ENCODE data around the gene WHAMM.

WHAMM gene

DNA sequence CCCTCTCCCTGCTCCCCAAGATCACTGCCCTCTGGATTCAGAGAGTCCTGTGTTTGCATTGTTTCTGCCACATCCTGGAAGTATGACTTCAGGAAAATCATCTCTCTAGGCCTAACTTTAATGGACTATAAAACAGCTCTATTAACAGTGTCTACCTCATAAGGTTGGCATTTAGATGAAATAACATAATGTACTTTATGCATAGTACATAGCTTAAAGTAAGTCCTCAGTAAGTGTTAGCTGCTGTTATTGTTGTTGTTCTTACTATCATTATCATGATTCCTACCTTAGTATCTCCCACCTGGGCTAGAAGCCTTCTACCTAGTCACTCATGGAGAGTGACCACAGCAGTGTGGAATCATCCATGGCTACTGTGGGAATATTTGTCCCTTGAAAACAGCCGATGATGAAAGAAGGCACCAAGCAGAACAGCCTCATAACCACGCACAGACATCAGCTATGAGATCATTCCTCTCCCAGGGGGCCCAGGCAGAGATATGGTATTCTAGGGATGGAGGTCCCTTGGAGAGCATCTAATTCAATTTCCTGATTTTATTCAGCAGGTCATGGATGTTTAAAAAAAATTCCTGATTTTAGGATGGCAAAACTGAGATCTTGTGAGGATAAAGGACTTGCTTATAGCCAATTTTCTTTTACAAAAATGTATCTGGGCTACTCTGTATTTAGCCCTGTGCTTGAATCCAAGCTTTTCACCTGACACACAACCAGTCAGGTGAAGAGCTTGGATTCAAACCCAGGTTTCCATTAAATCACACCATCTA lies 5.4 kb upstream of the WHAMM start:
- TF ChIP-seq, protein P1, sequence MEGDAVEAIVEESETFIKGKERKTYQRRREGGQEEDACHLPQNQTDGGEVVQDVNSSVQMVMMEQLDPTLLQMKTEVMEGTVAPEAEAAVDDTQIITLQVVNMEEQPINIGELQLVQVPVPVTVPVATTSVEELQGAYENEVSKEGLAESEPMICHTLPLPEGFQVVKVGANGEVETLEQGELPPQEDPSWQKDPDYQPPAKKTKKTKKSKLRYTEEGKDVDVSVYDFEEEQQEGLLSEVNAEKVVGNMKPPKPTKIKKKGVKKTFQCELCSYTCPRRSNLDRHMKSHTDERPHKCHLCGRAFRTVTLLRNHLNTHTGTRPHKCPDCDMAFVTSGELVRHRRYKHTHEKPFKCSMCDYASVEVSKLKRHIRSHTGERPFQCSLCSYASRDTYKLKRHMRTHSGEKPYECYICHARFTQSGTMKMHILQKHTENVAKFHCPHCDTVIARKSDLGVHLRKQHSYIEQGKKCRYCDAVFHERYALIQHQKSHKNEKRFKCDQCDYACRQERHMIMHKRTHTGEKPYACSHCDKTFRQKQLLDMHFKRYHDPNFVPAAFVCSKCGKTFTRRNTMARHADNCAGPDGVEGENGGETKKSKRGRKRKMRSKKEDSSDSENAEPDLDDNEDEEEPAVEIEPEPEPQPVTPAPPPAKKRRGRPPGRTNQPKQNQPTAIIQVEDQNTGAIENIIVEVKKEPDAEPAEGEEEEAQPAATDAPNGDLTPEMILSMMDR (IDR thresholded peaks at IDR 0.05; ENCODE audit: insufficient read depth, missing control alignments) = no peak
- FAIRE-seq = no peak
- DNase-seq (ENCODE audit: insufficient read length, low spot score) = no peak

DNA sequence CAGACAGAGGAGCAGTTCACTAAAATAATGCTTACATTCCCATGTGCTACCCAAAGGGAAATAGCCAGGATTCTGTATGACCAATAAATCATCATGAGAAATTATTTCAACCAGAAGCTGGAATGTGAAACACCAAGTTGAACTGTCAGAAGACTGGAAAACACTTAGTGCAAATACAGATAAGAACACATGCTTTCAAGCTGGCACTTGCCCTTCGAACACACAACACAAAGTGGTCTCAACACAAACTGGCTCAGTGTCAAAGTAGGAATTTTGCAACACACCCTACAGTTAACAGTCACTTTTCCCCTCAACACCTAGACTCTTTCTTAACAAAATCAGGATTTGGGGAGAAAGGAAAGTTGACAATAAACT lies 4.9 kb upstream of the WHAMM start:
- no peak for FAIRE-seq
- no peak for DNase-seq (ENCODE audit: insufficient read length, low spot score)
- TF ChIP-seq, protein P1 (IDR thresholded peaks at IDR 0.05; ENCODE audit: insufficient read depth, missing control alignments) = no peak

DNA sequence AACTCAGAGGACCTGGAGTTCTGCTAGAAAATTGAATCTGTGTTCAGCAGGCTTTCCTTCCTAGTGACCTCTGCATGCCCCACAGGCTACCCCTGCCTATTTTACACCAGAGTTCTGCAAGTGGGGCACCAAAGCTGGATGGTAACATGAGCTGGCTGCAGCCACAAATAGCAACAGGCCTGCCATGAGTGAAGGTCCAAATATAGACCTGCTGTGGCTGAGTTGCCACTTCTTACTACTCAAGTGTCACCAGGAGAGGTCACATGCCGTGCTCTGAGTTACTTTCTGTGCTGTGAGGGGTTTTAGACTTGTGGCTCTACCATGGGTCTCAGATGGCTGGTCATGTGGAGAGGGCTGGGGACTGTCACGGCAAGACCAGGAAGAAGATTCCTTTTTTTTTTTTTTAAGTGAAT lies 3.4 kb upstream of the WHAMM start, which contains the start of gene FSD2:
TSS of gene FSD2 (minus strand) at position 76 of the 413 bp plus-strand sequence. CDS start 18,679 bp downstream, outside the sequence.
- DNase-seq (ENCODE audit: insufficient read length, low spot score) = no peak
- no peak for FAIRE-seq
- TF ChIP-seq, protein P1 (IDR thresholded peaks at IDR 0.05; ENCODE audit: insufficient read depth, missing control alignments) = no peak

DNA sequence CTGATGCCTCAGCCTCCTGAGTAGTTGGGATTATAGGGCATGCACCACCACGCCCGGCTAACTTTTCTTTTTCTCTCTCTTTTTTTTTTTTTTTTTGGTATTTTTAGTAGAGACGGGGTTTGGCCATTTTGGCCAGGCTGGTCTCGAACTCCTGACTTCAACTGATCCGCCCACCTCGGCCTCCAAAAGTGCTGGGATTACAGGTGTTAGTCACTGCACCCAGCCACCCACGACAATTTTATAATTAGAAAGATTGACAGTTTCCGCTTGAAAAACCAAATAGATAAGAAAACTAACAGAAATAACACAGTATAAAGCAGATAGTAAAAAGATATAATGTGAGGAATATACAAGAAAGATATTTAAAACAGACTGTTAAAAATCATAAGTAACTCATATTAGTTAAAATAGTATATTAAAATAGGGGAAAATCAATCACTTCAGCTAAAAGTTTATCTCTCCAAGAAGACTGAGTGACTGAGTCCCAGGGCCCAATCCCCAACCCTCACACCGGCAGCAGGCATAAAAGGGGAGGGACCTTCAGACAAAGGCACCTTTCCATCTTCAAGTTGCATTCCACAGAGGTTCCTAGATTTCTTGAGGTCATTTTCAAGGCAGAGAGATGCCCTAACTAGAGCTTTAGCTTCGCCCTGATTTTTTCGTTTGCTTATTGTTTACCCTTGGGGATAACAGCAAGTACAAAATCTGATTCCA lies 1.4 kb upstream of the WHAMM start:
- DNase-seq (ENCODE audit: insufficient read length, low spot score) (no peak), FAIRE-seq (no peak)
- TF ChIP-seq, protein P1 (IDR thresholded peaks at IDR 0.05; ENCODE audit: insufficient read depth, missing control alignments) = no peak

DNA sequence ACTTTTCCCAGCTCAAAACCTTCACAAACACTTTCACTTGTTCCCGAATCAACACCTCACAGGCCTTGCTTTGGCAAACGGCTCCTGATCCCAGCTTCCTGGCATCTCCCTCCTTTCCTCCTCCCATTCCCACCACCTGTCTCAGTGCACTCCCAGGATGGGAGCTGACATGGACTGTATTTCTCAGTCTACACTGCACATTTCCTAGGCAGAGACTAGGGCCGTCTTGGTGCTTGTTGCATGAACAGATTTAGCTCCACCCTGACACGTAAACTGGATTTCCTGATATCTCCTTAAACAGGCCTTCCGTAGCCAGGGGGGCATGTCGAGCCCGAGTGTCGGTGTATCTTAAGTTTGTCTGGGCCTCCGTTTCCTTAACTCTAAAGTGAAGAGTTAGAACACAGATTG lies 790 bp upstream of the WHAMM start:
- FAIRE-seq (no peak), DNase-seq (ENCODE audit: insufficient read length, low spot score) (no peak)
- TF ChIP-seq, protein P1 (IDR thresholded peaks at IDR 0.05; ENCODE audit: insufficient read depth, missing control alignments) = no peak

DNA sequence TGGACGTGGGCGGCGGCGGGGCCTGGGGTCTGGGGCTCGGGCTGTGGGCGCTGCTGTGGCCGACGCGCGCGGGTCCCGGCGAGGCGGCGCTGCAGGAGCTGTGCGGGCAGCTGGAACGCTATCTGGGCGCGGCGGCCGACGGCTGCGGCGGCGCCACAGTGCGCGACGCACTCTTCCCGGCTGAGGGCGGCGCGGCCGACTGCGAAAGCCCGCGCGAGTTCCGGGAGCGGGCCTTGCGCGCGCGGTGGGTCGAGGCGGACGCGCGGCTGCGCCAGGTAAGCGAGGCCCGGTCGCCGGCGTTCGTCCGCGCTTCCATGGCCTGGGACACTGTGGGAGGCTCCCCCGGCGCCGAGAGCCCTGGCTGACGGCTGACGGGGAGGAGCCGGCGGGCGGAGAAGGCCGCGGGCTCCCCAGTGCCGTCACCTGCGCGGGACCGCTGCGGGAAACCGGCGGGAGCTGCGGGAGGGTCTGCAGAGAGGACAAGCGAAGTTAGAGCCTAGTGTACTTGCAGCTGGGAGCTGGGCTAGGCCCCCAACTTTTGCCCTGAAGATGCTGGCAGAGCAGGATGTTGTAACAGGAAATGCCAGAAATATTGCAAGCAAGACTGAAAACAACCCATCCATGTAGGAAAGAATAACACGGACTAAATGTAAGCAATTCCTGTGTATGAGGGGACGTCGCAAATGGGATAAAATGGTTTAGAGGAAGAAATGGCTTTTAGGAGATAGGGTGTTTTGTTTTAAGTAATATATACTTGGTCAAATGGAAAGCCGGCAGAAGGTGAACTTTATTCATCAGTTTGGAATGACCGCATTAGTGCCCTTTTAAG lies 847 bp downstream of the WHAMM start:
- TF ChIP-seq, protein P1 (IDR thresholded peaks at IDR 0.05; ENCODE audit: insufficient read depth, missing control alignments) = no peak
- no peak for FAIRE-seq
- no peak for DNase-seq (ENCODE audit: insufficient read length, low spot score)
